ENCODE measurements around the gene FADS6.

FADS6 gene

DNA sequence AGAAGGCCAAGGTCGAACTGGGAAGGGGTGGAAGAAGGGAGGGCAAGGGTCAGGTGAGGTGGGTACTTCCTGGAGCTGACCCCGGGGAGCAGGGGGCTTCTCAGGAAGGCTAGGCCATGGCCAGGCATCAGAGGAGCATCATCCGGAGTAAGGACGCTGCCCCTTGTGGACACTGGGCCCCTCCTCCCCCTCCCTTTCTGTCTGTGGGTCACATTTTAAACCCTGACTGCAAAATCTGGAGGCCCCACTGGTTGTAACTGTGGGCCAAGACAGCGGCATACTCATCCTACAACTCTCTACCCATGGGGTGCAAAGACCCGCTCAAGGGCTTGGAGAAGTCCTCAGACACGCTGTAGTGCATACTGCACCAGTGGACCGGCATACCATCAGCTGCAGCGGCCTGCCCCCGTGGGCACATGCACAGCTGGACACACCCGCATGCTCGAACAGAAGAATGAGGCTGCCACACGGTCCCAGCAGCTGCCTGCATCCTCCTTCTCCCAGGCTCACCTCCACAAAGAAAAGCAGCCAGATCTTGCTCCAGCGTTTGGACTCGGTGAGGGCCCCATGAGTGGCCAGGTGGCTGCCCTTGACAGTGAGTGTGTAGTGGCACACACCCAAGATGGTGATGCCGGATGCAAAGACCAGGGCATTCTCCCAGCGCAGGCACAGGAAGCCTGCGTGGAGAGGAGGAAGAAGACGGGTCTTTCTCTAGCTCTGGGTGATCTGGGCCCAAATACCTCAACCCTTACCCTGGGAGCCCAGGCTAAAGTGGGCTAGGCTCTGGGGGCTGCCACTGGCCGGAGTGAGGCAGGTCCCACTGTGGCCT, 1.2 kb downstream of the FADS6 start:
- Histone ChIP-seq H3K27me3 (ENCODE audit: control insufficient read depth, insufficient read depth, low read length) (no peaks in the 10 kb centered on the region), H3K9ac (no peak overlapping the region), H3K79me2 (no peaks in the 10 kb centered on the region), H3K9me3 (ENCODE audit: control insufficient read depth, low read length) (no peaks in the 10 kb centered on the region), H3K4me3 (ENCODE audit: low read depth, low read length) (no peak overlapping the region), H3K4me2 (ENCODE audit: low read length) (no peak overlapping the region), H3K4me1 (no peaks in the 10 kb centered on the region), H3K27ac (no peak overlapping the region), H2AFZ (no peak overlapping the region), H3K36me3 (ENCODE audit: control insufficient read depth, insufficient read depth, low read length) (no peaks in the 10 kb centered on the region)
- TF ChIP-seq, protein P1, sequence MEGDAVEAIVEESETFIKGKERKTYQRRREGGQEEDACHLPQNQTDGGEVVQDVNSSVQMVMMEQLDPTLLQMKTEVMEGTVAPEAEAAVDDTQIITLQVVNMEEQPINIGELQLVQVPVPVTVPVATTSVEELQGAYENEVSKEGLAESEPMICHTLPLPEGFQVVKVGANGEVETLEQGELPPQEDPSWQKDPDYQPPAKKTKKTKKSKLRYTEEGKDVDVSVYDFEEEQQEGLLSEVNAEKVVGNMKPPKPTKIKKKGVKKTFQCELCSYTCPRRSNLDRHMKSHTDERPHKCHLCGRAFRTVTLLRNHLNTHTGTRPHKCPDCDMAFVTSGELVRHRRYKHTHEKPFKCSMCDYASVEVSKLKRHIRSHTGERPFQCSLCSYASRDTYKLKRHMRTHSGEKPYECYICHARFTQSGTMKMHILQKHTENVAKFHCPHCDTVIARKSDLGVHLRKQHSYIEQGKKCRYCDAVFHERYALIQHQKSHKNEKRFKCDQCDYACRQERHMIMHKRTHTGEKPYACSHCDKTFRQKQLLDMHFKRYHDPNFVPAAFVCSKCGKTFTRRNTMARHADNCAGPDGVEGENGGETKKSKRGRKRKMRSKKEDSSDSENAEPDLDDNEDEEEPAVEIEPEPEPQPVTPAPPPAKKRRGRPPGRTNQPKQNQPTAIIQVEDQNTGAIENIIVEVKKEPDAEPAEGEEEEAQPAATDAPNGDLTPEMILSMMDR (IDR thresholded peaks at IDR 0.05): no peak

DNA sequence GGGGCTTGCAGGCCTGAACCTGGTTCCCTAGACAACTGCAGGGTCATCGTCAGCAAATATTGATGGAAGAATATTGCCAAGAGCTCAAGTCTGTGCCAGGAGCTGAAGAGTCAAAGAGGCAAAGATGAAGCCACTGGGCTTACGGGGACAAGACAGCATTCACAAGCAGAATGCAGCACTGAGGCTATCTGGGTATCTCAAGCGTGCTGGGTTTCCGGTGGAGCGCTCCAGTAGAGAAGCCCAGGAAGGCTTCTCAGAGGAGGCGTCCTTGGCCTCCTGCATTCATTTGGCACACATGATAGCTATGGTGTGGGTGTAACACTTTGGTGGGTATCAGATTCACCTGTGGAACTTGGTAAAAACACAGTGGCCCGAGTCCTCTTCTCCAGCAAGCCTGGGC, 2.9 kb downstream of the FADS6 start:
- H3K27me3 ChIP-seq (ENCODE audit: control insufficient read depth, insufficient read depth, low read length): no peaks in the 10 kb centered on the region
- TF ChIP-seq, protein P1 (IDR thresholded peaks at IDR 0.05): no peak

DNA sequence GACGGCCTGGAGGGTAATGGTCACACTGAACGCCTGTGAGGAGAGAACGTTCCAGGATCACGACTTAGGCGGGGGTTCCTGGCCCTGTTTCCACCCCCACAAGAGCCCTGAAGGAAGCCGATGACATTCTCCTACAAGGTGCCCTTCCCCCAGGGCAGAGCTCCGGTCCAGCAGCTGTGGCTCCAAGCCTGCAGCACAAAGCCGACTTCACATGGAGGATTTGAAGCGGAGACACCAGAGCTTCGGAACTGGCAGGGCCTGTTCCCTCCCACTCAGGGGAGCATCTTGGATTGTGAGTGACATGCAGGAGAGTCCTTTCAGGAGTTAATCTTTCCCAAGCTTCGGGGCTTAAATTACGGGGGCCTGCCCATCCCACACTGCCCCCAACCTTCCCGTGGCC, 5.0 kb downstream of the FADS6 start:
- Histone ChIP-seq H3K4me2 (ENCODE audit: low read length) (no peak overlapping the region), H3K27me3 (ENCODE audit: control insufficient read depth, insufficient read depth, low read length) (no peaks in the 10 kb centered on the region), H3K9me3 (ENCODE audit: control insufficient read depth, low read length) (no peaks in the 10 kb centered on the region), H3K27ac (no peak overlapping the region), H3K4me3 (ENCODE audit: low read depth, low read length) (no peak overlapping the region), H3K9ac (no peak overlapping the region), H3K36me3 (ENCODE audit: control insufficient read depth, insufficient read depth, low read length) (no peaks in the 10 kb centered on the region), H3K4me1 (no peaks in the 10 kb centered on the region), H2AFZ (no peak overlapping the region), H3K79me2 (no peaks in the 10 kb centered on the region)
- TF ChIP-seq, protein P1 (IDR thresholded peaks at IDR 0.05): no peak

More for the DNA sequence above, 2.9 kb downstream of the FADS6 start:
- H3K36me3 ChIP-seq (ENCODE audit: control insufficient read depth, insufficient read depth, low read length): no peaks in the 10 kb centered on the region
- H3K4me1 ChIP-seq: no peaks in the 10 kb centered on the region
- no peak overlapping the region for H3K4me3 ChIP-seq (ENCODE audit: low read depth, low read length)
- H2AFZ ChIP-seq: no peak overlapping the region
- no peak overlapping the region for H3K27ac ChIP-seq
- H3K4me2 ChIP-seq (ENCODE audit: low read length): no peak overlapping the region
- H3K9ac ChIP-seq: no peak overlapping the region
- H3K9me3 ChIP-seq (ENCODE audit: control insufficient read depth, low read length): no peaks in the 10 kb centered on the region
- H3K79me2 ChIP-seq: no peaks in the 10 kb centered on the region

DNA sequence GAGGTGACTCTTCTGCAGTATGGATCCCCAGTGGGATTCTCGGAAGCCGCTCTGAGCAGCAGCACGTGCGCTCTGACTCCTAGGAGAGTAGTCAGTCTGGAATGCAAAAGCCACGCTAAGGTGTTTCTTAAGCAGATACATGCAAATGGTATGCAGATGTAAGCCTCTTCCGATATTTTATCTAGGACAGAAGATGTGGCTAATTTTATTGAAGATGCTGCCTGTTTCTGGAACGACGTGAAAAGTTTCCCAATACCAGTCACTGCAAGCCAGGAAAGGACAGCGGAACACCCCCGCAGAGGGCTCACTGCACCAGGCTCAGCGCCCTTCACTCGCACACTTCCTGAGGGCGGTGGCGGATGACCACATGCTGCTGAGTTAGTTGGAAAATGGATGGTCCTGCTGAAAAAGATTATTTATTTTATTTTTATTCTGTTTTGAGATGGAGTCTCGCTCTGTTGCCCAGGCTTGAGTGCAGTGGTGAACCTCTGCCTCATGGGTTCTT, 10.1 kb downstream of the FADS6 start:
- Histone ChIP-seq H3K79me2 (no peaks in the 10 kb centered on the region), H3K4me1 (peaks cover under 1% of the 10 kb centered on the region), H3K27me3 (ENCODE audit: control insufficient read depth, insufficient read depth, low read length) (no peaks in the 10 kb centered on the region), H3K4me2 (ENCODE audit: low read length) (no peak overlapping the region), H2AFZ (no peak overlapping the region), H3K36me3 (ENCODE audit: control insufficient read depth, insufficient read depth, low read length) (no peaks in the 10 kb centered on the region), H3K4me3 (ENCODE audit: low read depth, low read length) (no peak overlapping the region), H3K27ac (no peak overlapping the region), H3K9me3 (ENCODE audit: control insufficient read depth, low read length) (no peaks in the 10 kb centered on the region), H3K9ac (no peak overlapping the region)
- TF ChIP-seq, protein P1 (IDR thresholded peaks at IDR 0.05): no peak
